Neural crest cell (in vitro differentiated cells): Measurements from ENCODE around the gene TIMP2. TPM values are rescaled to one million over a fixed set of nuclear protein-coding genes. Genes with fewer than 3 reads are reported as not detected.

Source experiments
- DNase-seq: peaks from one replicate; pipeline ENCODE4 v3.0.0; 2021; ENCODE audit warnings: low read depth, mixed read lengths, low spot score
- H3K27ac Mint-ChIP-seq: one replicate; pipeline ENCODE4 v1.8.0; 2021; ENCODE audit warnings: mild to moderate bottlenecking, mixed read lengths; ENCODE audit not compliant: unreplicated experiment
- H3K27me3 Mint-ChIP-seq: 2 replicates; pipeline ENCODE4 v1.8.0; 2021; ENCODE audit warnings: low read depth, mild to moderate bottlenecking, mixed read lengths
- H3K36me3 Mint-ChIP-seq: 2 replicates; pipeline ENCODE4 v1.8.0; 2021; ENCODE audit warnings: low read depth, mild to moderate bottlenecking, mixed read lengths
- H3K4me1 Mint-ChIP-seq: 2 replicates; pipeline ENCODE4 v1.8.0; 2021; ENCODE audit warnings: mixed read lengths
- H3K4me3 Mint-ChIP-seq: one replicate; pipeline ENCODE4 v1.8.0; 2021; ENCODE audit warnings: mild to moderate bottlenecking, mixed read lengths
- H3K9me3 Mint-ChIP-seq: 2 replicates; pipeline ENCODE4 v1.8.0; 2021; ENCODE audit warnings: mixed read lengths
- CTCF ChIP-seq: fragments of 200-600 bp; sonication (generic); conservative IDR thresholded peaks from 2 replicates; pipeline ENCODE4 v1.5.0; 2021; ENCODE audit warnings: antibody characterized with exemption, mild to moderate bottlenecking
- total RNA-seq: library from RNA; stranded (reverse); gene quantifications from 2 replicates; pipeline ENCODE4 v1.2.1, GENCODE V29; 2021

TIMP2 gene
- total RNA-seq, 1 donor from 2014 or later, result 58.5 TPM

- Mint-ChIP-seq H3K9me3 (no peaks in the 10 kb centered on the region), H3K27me3 (no peaks in the 10 kb centered on the region), H3K4me3 (peak overlapping the region; percentile 90), H3K27ac (no peak overlapping the region), H3K36me3 (peaks cover 11% of the 10 kb centered on the region), H3K4me1 (peaks cover 24% of the 10 kb centered on the region)
- no peak for TF ChIP-seq CTCF
- DNase-seq, result no peak
Observed at GRCh38 chr17:78838574-78839005, 86.6 kb downstream of the TIMP2 start.

- Mint-ChIP-seq H3K27me3 (no peaks in the 10 kb centered on the region), H3K9me3 (no peaks in the 10 kb centered on the region), H3K27ac (no peak overlapping the region), H3K4me3 (no peak overlapping the region), H3K36me3 (peaks cover 20% of the 10 kb centered on the region), H3K4me1 (peaks cover 19% of the 10 kb centered on the region)
- no peak for TF ChIP-seq CTCF
- DNase-seq, result no peak
Observed at GRCh38 chr17:78836420-78837021, 88.7 kb downstream of the TIMP2 start.

GRCh38 chr17:78834571-78834970, 90.6 kb downstream of the TIMP2 start:
- Mint-ChIP-seq H3K36me3 (peaks cover 20% of the 10 kb centered on the region), H3K4me3 (no peak overlapping the region), H3K27ac (no peak overlapping the region), H3K27me3 (no peaks in the 10 kb centered on the region), H3K4me1 (peaks cover 13% of the 10 kb centered on the region), H3K9me3 (no peaks in the 10 kb centered on the region)
- no peak for DNase-seq
- TF ChIP-seq CTCF, result no peak

GRCh38 chr17:78832541-78832810, 92.7 kb downstream of the TIMP2 start:
- no peaks in the 10 kb centered on the region for H3K4me1 Mint-ChIP-seq
- no peak for DNase-seq
- no peaks in the 10 kb centered on the region for H3K27me3 Mint-ChIP-seq
- no peak overlapping the region for H3K27ac Mint-ChIP-seq
- TF ChIP-seq CTCF, result no peak
- H3K36me3 Mint-ChIP-seq, result peaks cover 23% of the 10 kb centered on the region
- H3K4me3 Mint-ChIP-seq, result no peak overlapping the region
- no peaks in the 10 kb centered on the region for H3K9me3 Mint-ChIP-seq

- Mint-ChIP-seq H3K9me3 (no peaks in the 10 kb centered on the region), H3K36me3 (peaks cover 23% of the 10 kb centered on the region), H3K4me3 (no peak overlapping the region), H3K27me3 (no peaks in the 10 kb centered on the region), H3K27ac (no peak overlapping the region), H3K4me1 (no peaks in the 10 kb centered on the region)
- no peak for TF ChIP-seq CTCF
- no peak for DNase-seq
Observed at GRCh38 chr17:78831688-78832540, 93.3 kb downstream of the TIMP2 start.
